Hair follicle dermal papilla cell (primary cell): Measurements from ENCODE around the gene NRIP3. TPM values are rescaled to one million over a fixed set of nuclear protein-coding genes. Genes with fewer than 3 reads are reported as not detected.

Source experiments
- small RNA-seq: library from RNA; depleted of rRNA; stranded (forward); fragments of <200 nt; gene quantifications from one replicate; pipeline ENCODE3, GENCODE V24; 2012
- total RNA-seq: library from RNA; depleted of rRNA; stranded (reverse); fragments of >200 nt; gene quantifications from 2 replicates; pipeline ENCODE4 v1.2.3, GENCODE V29; 2012

The NRIP3 gene
- 14.7 and 15.3 TPM in 2 replicates for total RNA-seq

DNA sequence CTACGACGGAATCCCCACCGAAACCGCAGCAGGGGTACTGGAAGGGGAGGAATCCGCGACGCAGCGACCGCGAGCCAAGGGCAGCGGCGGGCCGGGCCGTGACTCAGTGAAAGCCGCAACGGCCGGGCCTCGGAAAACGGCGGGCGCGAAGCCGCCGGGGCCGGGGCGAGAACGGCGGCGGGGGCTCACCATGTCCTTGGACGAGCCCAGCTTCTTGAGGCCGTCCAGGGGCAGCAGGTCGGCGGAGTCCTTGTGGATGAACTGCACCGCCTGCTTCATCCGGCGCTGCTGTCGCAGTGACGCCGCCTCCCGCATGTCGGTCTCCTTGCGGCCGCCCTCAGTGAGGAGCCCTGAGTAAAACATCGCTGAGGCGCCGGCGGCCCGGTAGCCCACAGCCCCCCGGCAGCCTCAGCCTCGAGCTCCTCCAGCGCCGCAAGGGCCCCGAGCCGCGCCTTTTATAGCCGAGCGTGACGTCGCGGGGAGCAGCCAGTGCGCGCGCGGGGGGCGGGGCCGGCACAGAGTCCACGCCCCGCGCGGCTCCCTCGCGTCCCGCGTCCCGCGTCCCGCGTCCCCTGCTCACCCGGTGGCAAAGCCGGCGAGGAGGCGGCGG lies at the start of gene NRIP3:
TSS of gene NRIP3 (minus strand) at position 429 of the 610 bp plus-strand sequence. CDS start at position 363, 66 bp downstream.

DNA sequence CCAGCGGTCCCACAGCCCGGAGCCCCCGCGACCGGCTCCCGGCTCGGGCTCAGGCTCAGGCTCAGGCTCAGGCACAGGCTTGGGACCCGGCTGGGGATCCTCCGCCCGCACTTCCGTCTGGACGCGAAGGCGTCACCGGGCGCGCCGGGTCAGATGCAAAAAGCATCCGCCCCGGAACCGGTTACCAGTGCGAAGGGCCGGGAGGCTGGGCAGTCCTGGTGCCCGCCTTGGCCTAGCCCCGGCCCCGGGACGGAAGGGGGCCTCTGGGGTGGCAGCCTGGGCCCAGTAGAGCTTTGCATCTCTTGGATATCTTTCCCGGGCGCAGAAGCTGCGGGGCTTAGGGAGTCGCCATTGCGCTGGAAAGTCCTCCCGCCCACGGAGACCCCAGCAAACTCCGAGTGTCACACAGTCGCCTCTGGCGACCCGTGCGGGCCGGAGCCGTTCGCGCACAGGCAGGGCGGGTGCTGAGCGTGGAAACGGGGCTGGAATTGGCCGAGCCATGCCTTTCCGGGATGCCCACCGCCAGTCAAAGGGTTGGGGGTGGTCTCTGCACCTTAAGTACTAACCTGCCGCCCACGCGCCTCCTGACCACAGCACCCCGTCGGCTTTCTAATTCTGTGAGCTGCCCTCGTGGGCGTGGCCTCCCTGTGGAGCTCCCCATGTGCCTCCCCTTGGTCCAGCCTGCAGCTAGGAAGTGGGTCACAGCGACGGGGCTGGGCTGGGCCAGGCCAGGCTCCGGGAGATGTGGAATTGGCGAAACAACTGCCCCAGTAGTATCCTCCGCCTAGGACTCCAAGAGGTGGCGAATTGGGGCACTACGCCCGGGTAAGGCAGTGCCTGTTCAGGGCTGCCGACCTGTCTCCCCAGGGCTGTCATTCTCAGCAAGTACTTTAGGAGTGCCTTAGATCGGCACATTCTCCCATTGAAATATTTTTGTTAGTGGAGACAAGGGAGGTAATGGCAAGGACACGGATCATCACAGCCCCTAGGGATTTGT lies 39.2 kb downstream of the NRIP3 start, which contains the start of gene TMEM9B:
TSS of gene TMEM9B (minus strand) at position 119 of the 997 bp plus-strand sequence. CDS start 129 bp downstream, outside the sequence.

DNA sequence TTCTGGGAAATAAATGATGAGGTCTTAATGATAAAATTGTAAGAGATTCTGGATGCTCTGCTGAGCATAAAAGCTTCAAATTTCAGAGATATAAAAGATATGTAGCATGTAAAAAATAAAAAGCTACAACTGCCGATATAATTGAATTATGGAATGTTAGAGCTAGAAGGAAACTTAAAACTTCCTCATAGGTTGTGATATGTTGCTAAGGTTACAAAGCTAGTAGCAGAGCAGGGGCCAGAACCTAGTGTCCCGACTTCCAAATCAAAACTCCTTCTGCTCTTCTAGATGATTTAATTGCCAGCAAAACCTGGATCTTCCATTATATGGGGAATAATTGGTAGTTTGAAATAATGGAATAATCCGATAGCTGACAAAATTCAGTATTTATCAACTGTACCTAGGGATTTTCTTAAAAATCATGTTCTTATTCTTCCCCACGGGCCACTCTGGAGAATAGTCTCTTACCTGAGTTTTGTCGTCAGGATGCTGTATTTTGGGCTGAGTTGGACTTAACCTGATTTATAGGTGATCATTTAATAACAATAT lies 61.2 kb downstream of the NRIP3 start, which contains the start of gene ASCL3:
TSS of gene ASCL3 (minus strand) at position 499 of the 549 bp plus-strand sequence. CDS start 4,855 bp downstream, outside the sequence.

DNA sequence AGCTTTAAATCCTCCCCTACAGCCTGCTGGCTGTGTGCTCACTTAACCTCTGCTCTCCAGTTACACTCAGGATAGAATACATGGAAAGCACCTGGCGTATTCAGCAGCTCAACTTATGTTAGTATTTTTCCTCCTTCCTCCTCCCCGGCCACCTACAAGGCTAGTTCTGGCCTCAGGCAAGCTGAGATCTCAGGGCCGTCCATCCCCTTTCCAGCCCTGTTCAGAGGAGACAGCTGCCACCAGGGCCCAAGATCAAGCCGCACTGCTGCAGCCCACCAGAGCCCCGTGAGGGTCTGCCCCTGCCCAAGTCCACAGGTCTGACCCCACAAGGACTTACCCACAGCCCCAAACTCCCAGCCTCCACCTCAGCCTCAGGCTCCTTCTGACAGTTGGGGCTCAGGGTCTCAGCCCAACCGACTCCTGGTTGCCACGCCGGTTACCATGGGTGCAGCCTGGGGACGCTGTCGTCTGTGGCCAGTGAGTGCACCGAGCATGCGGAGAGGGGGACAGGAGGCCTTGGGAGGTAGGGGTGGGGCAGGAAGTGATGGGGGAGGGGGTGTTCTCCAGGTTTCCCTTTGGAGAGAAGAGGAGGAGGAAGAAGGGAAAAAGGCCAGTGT lies 71.1 kb downstream of the NRIP3 start, which contains the start of gene C11orf16:
TSS of gene C11orf16 (minus strand) at position 384 of the 617 bp plus-strand sequence. CDS start 639 bp downstream, outside the sequence.

Small RNA genes lying within 50 kb of the gene (small RNA-seq; reads per million reads assigned to genes)
- not detected for gene RF00019

Other genes with a start within 250 kb of the NRIP3 start
- 50.8 and 79.3 TPM in 2 replicates for gene AKIP1, start 92.8 kb downstream of the NRIP3 start, total RNA-seq
- not detected in 2 replicates for gene C11orf16, start 71.1 kb downstream of the NRIP3 start, total RNA-seq
- gene ASCL3, start 61.0 kb downstream of the NRIP3 start, total RNA-seq, result not detected in 2 replicates
- 36.3 and 42.5 TPM in 2 replicates for gene TMEM9B, start 39.6 kb downstream of the NRIP3 start, total RNA-seq
- gene SCUBE2, start 87.6 kb upstream of the NRIP3 start, total RNA-seq, result 3.6 and 4.4 TPM in 2 replicates